C4-2B (cell line): Measurements from ENCODE around the gene SLC10A7.

ENCODE experiments used
- CTCF ChIP-seq: fragments of 450-650 bp; conservative IDR thresholded peaks from 2 replicates; pipeline ENCODE4 v1.5.1; 2017; ENCODE audit warnings: mild to moderate bottlenecking
- ZFX ChIP-seq: fragments of 450-650 bp; IDR thresholded peaks from 2 replicates; pipeline ENCODE4 v1.6.1; 2017

DNA sequence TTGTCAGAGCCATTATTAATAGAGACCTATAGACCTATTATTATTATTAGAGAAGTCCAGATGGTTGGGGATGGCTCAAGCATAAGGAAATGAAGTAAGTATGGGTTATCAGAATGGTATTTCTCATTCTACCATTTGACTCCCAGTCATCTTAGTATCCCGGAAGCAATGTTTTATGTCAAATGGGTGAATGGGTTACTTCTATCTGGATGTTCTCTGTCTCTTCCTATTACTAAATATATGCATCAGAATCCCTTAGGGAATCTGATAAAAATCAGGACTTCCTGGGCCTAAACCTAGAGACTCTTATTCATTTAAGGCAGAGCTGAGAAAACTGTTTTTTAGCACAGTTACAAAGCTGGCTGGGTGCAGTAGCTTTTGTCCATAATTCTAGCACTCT, 149.9 kb downstream of the SLC10A7 start:
- TF ChIP-seq CTCF = no peak
- no peak for TF ChIP-seq ZFX
